C4-2B (cell line): Measurements from ENCODE around the gene TMUB2.

Source experiments
- CTCF ChIP-seq: fragments of 450-650 bp; conservative IDR thresholded peaks from 2 replicates; pipeline ENCODE4 v1.5.1; 2017; ENCODE audit warnings: mild to moderate bottlenecking
- ZFX ChIP-seq: fragments of 450-650 bp; IDR thresholded peaks from 2 replicates; pipeline ENCODE4 v1.6.1; 2017

- TF ChIP-seq CTCF (no peak), ZFX (no peak)
Observed at GRCh38 chr17:44214896-44215295, 28.1 kb downstream of the TMUB2 start.
